GM19240 (cell line): Measurements from ENCODE around the gene GNG13.
"Not testable (repeated sequence)": the region's sequence is repeated elsewhere in the genome, so short reads cannot be mapped to it uniquely, and the experiment has no call there.

Source experiments
- DNase-seq: peaks from one replicate; pipeline ENCODE4 v3.0.0; 2011; ENCODE audit warnings: low spot score; ENCODE audit not compliant: insufficient read length

The GNG13 gene

GRCh38 chr16:832652-833336 is 32.3 kb upstream of the GNG13 start:
- DNase-seq: no peak

DNA sequence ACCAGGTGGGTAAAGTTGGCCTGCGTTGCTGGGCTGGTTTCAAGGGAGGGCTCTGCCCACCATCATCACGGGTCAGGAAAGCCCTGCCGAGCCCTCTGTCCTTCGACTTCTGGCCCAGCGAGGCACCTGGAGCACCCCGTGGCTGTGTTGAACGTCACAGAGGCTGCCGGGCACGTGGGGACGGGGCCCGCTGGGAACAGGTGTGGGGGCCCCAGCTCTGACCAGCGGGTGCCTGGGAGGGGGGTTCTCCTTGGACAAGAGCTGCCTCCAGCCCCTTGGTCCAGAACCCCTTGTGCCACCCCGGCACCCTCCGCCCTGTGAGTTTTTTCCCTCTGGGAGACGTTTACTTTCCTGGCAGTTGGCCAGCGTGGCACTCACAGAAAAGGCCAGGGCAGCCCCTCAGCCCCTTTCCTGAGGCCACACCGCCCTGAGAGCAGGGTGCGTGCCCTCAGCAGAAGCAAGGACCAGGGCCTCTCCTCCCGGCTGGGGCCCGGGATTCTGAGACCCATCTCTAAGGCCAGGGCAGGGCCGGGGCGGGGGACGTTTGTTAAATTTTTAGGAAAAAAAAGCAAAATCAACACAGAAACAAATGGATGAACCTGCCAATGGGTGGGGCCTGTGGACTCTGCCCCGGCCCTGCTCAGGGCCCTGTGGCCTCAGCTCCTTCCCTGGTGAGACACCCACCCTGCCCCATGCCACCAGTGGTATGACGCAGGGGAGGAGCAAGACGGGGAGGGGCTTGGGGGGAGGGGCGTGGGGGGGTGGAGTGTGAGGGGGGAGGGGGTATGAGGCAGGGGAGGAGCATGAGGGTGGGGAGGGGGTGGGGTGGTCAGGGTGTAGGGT is 31.3 kb upstream of the GNG13 start:
- no peak for DNase-seq

GRCh38 chr16:830871-831570 is 30.5 kb upstream of the GNG13 start:
- no peak for DNase-seq

DNA sequence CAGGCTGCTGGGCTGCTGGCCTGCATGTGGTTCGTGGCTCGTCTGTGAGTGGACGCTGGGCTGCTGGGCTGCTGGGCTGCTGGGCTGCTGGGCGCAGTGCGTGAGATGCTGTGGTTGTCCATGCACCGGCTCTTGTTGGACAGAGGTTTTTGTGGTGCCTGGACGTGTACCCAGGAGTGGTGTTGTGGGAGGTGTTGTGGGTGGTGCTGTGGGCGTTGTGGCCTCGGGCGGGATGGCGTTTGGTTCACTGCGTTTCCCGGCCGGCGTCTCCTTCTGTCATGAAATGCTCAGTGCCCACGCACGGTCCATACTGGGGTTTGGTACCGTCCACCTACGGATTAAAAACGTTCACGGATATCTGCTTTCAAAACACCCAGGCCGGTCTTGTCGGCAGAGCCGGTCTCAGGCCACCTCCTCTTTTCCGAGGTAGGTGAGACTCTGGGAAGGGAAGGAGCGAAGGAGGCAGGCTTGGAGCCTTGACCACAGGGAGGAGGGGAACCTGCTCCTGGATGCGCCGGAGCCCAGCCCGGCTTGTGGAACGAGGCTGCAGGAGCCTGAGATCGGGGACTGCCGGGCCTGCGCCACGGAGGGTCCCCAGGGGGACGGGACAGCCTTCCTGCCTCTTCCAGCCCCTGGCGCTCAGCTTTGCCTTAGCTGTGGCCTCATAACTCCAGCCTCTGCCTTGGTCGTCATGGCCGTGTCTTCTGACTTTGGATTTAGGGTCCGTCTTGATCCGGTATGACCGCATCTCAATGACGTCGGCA is 29.8 kb upstream of the GNG13 start:
- DNase-seq: no peak

DNA sequence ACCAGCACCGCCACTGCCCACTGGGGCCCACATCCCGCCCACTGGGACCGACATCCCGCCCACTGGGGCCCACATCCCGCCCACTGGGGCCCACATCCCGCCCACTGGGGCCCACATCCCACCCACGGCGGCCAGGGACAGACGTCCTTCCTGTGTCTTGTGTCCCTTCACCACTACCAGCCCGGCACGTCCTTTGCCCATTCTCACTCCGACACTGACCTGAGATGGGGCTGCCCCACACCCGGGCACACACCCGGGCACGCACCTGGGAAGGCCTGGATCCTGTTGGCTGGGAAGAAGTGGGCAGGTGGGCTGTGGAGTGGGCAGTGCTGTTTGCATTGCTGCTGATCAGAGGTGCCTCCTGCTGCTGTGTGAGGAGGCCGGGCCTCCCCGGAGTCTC is 28.4 kb upstream of the GNG13 start:
- no peak for DNase-seq

DNA sequence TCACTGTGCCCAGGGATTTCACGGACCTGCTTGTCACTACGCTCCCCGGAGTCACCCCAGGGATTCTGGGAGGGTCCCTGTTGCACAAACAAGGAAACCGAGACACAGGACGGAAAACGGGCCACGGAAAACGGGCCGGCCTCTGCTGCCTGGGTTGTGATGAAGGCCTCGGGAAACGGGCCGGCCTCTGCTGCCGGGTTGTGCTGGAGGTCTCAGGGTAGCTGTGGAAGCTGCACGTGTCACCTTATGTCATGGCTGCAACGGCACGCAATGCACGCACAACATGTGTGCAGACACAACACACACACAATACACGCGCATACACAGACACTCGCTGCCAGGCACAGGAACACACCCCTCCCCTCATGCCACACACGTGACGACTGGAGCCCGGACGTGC is 27.0 kb upstream of the GNG13 start:
- no peak for DNase-seq

- no peak for DNase-seq
Observed at GRCh38 chr16:825341-826061, 25.0 kb upstream of the GNG13 start.

GRCh38 chr16:824601-825000 is 24.1 kb upstream of the GNG13 start:
- no peak for DNase-seq

DNA sequence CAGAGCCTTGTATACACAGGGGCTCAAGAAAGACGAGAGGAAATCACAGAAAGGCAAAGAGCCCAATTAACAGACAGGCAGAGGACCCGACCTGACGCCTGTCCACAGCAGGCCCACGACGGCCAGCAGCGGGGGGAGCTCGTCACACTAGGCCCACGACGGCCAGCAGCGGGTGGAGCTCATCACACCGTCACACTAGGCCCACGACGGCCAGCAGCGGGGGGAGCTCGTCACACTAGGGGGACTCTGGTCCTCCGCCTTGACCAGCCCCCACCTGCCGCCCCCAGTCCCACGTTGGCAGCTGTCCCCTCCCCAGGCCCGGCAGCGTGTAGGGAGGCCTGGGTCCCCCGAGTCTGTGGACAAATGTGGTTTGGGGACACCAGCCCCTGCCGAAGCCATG is 23.7 kb upstream of the GNG13 start:
- DNase-seq: no peak

- no peak for DNase-seq
Observed at GRCh38 chr16:822909-823297, 22.4 kb upstream of the GNG13 start.

- no peak for DNase-seq
Observed at GRCh38 chr16:822174-822908, 21.8 kb upstream of the GNG13 start.

GRCh38 chr16:821751-822150 is 21.2 kb upstream of the GNG13 start:
- no peak for DNase-seq

GRCh38 chr16:820748-821147 is 20.2 kb upstream of the GNG13 start:
- DNase-seq: no peak

GRCh38 chr16:820044-820408 is 19.5 kb upstream of the GNG13 start:
- DNase-seq: not testable (repeated sequence)

- no peak for DNase-seq
Observed at GRCh38 chr16:819336-820043, 19.0 kb upstream of the GNG13 start.

GRCh38 chr16:818592-818991 is 18.1 kb upstream of the GNG13 start:
- DNase-seq: no peak

DNA sequence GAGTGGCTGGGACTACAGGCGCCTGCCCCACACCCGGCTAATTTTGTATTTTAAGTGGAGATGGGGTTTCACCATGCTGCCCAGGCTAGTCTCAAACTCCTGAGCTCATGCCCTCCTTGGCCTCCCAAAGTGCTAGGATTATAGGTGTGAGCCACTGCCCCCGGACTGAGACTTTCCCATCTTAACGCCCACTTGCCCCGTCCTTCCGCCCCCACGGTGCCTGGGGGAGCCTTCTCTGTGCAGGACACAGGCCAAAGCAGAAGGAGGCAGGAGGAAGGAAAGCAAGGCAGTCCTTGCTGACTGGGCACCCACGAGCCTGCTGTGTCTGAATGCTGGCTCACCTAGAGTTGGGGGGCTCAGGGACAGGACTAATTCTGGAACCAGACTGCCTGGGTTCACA is 17.6 kb upstream of the GNG13 start:
- DNase-seq: no peak

GRCh38 chr16:817001-817906 is 16.7 kb upstream of the GNG13 start:
- no peak for DNase-seq

DNA sequence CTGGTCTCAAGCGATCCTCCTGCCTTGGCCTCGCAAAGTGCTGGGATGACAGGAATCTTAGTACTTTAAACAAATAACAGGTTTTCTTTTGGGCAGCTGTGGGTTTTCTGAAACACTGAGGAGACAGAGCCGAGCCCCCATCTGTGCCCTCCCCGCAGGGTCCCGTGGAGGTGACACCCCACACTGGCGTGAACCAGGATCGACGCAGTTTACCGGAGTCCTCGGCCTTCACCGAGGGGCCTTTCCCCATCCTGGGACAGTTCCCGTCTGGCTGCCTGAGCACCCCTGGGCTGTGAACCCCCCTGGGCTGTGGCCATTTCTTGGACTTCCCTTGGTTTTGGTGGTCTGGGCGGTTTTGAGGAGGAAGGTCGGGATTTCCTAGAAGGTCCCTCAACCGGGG is 15.3 kb upstream of the GNG13 start:
- no peak for DNase-seq
